Fibroblast of pulmonary artery (primary cell): ENCODE measurements around the gene HSPG2.

Experiments
- DNase-seq: peaks from one replicate; pipeline ENCODE4 v3.0.0-alpha.2; 2010; ENCODE audit warnings: low read depth
- H3K4me3 ChIP-seq: replicated peaks from 2 replicates; pipeline ENCODE4 v1.5.1; 2011; ENCODE audit warnings: low read depth, mild to moderate bottlenecking, control low read depth, low read length, moderate library complexity
- TF ChIP-seq, protein P1 (sequence below): IDR thresholded peaks from 2 replicates; pipeline ENCODE4 v1.5.1; 2011; ENCODE audit warnings: mild to moderate bottlenecking, control low read depth, low read length, inconsistent platforms; ENCODE audit errors: missing control alignments

The HSPG2 gene

DNA sequence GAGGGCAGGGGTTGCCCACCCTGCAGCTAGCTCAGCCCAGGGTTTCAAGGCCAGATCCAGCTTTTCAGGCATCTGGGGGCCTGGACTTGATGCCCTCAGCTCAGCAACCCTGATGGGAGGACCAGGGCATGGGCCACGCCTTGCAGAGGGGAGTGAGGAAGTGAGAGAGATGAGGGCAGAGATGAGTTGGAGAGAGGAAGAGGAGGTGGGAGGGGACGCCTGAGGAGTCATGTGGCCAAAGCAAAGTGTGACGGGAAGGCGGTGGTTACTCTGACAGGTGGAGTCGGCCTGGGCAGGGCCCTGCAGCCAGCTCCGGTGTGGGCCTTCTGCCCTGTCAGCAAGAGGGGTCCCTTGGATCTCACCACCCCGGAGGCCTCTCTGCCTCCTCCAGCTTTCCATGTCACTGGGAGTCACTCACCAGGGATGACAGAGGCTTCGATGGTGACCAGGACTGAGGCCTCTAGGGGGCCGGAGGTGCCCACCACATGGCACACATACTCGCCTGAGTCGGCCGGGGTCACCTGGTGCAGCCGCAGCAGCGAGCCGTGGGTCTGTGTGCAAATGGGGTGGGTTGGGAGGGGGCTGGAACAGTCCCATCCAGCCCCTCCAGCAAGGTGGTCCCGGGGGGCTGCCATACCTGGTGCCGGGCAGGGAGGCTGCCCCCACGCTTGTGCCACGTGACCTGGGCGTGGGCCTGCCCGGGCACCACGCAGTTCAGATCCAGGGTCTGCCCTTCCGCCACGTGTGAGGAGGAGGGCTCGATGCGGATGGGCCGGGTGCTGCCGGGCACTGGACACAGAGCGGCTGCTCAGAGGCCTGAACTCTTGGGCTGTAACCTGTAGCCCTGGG lies 84.6 kb downstream of the HSPG2 start:
- TF ChIP-seq, protein P1, sequence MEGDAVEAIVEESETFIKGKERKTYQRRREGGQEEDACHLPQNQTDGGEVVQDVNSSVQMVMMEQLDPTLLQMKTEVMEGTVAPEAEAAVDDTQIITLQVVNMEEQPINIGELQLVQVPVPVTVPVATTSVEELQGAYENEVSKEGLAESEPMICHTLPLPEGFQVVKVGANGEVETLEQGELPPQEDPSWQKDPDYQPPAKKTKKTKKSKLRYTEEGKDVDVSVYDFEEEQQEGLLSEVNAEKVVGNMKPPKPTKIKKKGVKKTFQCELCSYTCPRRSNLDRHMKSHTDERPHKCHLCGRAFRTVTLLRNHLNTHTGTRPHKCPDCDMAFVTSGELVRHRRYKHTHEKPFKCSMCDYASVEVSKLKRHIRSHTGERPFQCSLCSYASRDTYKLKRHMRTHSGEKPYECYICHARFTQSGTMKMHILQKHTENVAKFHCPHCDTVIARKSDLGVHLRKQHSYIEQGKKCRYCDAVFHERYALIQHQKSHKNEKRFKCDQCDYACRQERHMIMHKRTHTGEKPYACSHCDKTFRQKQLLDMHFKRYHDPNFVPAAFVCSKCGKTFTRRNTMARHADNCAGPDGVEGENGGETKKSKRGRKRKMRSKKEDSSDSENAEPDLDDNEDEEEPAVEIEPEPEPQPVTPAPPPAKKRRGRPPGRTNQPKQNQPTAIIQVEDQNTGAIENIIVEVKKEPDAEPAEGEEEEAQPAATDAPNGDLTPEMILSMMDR, result no peak
- H3K4me3 ChIP-seq, result no peak overlapping the region
- no peak for DNase-seq

DNA sequence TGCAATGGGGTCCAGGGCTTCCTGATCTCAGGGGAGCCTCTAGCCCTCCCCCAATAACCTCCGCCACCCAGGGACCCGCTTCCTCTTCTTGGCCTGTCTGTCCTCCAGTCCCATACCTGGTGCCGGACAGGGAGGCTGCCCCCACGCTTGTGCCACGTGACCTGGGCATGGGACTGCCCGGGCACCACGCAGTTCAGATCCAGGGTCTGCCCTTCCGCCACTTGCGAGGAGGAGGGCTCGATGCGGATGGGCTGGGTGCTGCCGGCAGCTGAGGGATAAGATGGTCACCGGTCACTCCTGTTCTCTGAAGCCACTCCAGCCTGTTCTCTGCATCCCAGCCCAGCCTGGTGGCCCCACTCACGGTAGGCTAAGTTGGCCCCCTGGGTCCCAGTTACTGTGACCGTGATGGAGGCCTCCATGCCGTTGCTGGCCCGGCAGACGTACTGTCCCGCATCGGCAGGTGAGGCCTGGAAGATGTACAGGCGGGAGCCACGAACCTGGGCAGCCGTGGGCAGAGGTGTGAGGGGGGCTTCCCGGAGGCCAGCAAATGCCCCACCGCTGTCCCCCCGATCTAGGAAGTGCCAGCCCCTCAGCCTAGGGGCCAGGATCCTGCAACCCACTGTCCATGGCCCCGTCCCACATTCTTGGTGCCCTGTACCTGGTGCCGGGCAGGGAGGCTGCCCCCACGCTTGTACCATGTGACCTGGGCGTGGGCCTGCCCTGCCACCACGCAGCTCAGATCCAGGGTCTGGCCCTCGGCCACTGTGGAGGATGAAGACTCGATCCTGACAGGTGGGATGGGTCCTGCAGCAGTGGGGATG lies 85.5 kb downstream of the HSPG2 start:
- no peak for DNase-seq
- TF ChIP-seq, protein P1, result no peak
- H3K4me3 ChIP-seq, result no peak overlapping the region

DNA sequence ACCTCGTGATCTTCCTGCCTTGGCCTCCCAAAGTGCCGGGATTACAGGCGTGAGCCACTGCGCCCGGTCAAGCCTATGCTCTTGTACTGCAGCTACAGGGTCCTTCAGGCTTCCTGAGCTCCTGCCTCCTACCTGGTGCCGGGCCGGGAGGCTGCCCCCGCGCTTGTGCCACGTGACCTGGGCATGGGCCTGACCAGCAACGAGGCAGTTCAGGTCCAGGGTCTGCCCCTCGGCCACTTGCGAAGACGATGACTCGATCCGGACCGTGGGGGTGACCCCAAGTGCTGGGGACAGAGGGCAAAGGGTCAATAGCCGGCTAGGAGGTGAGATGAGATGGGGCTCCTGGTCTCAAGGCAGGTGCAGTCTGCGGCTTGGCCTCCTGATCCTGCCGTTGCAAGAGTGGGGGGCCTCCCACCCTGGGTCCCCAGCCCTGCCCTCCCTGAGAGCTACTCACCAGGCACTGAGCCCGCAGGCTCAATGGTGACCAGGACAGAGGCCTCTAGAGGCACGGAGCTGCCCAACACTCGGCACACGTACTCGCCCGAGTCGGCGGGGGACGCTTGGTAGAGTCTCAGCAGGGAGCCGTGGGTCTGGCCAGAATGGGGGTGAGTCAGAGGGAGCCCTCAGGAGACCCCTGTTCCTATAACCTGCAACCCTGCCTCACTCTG lies 87.1 kb downstream of the HSPG2 start:
- TF ChIP-seq, protein P1, result no peak
- DNase-seq, result no peak
- H3K4me3 ChIP-seq, result no peak overlapping the region

DNA sequence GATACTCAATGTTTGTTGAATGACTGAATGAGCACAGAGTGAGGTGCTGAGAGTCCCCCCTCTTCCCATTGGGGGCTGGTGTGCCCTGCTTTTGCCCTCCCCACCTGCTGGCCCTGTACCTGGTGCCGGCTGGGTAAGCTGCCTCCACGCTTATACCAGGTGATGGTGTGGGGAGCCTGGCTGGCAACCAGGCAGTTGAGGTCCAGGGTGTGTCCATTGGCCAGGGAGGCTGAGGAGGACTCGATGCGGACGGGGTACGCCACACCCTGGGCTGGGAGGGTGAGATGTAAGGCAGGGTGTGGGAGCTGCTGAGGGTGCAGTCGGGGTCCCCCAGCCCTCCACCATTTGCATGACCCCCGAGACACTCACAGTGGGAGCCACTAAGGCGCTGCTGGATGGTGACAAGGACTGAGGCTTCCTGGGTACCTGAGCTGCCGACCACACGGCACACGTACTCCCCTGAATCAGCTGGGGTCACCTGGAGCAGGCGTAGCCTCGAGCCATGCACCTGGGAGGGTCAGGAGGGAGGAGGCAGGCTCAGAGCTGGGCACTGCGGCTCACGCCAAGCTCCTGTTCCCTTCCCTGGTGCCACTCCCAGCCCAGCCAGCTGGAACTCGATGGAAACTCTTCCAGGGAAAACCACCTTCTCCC lies 88.5 kb downstream of the HSPG2 start:
- TF ChIP-seq, protein P1, result no peak
- DNase-seq, result no peak
- no peak overlapping the region for H3K4me3 ChIP-seq

DNA sequence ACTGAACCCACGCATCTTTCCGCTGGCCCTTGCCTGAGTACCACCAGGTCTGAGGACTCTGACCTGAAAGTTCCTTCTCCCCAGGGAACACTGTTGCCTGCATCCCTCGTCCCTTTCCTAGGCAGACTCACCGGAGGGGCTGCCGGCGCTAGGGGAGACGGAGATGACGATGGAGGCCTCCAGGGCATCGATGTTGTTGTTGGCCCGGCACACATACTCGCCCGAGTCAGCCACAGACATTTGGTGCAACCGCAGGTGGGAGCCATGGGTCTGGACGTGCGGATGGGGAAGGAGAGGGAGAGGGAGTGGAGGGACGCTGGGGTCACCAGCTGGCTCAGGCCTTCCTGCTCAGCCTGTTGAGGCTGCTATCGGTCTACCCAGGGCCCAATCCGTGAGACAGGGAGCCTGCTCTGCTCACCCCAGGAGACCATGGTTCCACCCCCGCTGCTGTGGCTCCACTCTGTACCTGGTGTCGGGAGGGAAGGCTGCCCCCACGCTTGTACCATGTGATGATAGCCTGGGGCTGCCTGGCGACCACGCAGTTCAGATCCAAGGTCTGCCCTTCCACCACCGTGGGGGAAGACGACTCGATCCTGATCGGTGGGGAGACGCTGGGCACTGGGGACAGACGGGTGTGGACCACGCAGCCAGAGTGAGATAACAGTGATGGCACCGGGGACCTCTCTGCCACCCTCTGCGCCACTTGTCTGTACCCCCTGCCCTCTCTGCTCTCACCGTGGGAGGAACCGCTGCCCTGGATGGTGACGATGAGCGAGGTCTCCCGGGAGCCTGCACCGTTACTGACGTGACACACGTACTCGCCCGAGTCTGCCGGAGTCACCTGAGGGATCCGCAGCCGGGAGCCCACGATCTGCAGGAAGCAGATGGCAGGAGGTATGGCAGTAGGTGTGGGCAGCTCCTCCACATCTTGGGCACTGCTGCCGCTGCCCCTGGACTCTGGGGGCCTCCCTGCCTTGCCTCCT lies 89.6 kb downstream of the HSPG2 start:
- TF ChIP-seq, protein P1, result no peak
- H3K4me3 ChIP-seq, result no peak overlapping the region
- DNase-seq, result no peak
